ENCODE data around the gene SPATA2.

Gene SPATA2

GRCh38 chr20:49885558-49886332, 29.6 kb downstream of the SPATA2 start:
- H3K27ac ChIP-seq (ENCODE audit: low read depth, low read length): no peak overlapping the region
- H3K4me1 ChIP-seq (ENCODE audit: control insufficient read depth in 5 of 5, insufficient read depth in 5 of 5, low read length in 5 of 5): peaks cover 4 to 30% (median 21%) of the 10 kb centered on the region in 5 donors
- H3K36me3 ChIP-seq (ENCODE audit: control insufficient read depth in 5 of 5, insufficient read depth in 5 of 5, low read length in 5 of 5): peaks cover 3 to 92% (median 61%) of the 10 kb centered on the region in 5 donors
- H3K4me3 ChIP-seq (ENCODE audit: low read depth in 1 of 5, low read length in 5 of 5): no peak overlapping the region
- no peaks in the 10 kb centered on the region for H3K9me3 ChIP-seq (ENCODE audit: control insufficient read depth in 5 of 5, low read length in 5 of 5)
- no peaks in the 10 kb centered on the region for H3K27me3 ChIP-seq (ENCODE audit: control insufficient read depth in 5 of 5, insufficient read depth in 4 of 5, low read length in 5 of 5)
- no peak overlapping the region for H3K9ac ChIP-seq (ENCODE audit: low read length in 5 of 5)

DNA sequence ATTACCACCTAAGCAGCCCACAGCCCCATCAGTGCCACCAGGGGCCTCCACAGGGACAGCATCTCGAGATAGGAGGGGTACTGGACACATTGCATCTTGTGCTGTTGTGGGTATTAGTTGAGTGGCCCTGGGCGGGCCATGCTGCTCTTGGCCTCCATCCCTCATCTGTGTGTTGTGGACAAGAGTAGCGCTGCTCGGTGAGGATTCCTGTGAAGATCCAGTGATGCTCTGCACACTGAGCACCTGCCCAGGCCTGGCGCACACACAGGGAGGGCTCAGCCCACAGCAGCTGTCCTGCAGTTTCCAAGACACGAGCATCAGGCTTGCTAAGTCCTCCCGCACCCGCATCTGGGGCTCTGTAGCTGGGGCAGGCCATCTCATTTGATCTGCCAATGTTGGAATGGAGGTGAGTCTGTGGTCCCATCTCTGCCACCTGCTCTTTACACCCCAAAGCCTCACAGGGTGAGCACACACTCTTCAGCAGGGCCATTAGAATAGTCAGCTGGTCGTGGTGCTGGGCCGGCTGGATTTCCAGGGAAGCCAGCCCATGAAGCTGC, 32.0 kb downstream of the SPATA2 start:
- peaks cover 4 to 20% (median 18%) of the 10 kb centered on the region in 5 donors for H3K4me1 ChIP-seq (ENCODE audit: control insufficient read depth in 5 of 5, insufficient read depth in 5 of 5, low read length in 5 of 5)
- peaks cover 6 to 84% (median 69%) of the 10 kb centered on the region in 5 donors for H3K36me3 ChIP-seq (ENCODE audit: control insufficient read depth in 5 of 5, insufficient read depth in 5 of 5, low read length in 5 of 5)
- H3K27ac ChIP-seq (ENCODE audit: low read depth, low read length): no peak overlapping the region
- H3K9ac ChIP-seq (ENCODE audit: low read length in 5 of 5): no peak overlapping the region
- no peak overlapping the region for H3K4me3 ChIP-seq (ENCODE audit: low read depth in 1 of 5, low read length in 5 of 5)
- no peaks in the 10 kb centered on the region for H3K27me3 ChIP-seq (ENCODE audit: control insufficient read depth in 5 of 5, insufficient read depth in 4 of 5, low read length in 5 of 5)
- H3K9me3 ChIP-seq (ENCODE audit: control insufficient read depth in 5 of 5, low read length in 5 of 5): no peaks in the 10 kb centered on the region

- Histone ChIP-seq H3K27ac (ENCODE audit: low read depth, low read length) (no peak overlapping the region), H3K27me3 (ENCODE audit: control insufficient read depth in 5 of 5, insufficient read depth in 4 of 5, low read length in 5 of 5) (no peaks in the 10 kb centered on the region), H3K9me3 (ENCODE audit: control insufficient read depth in 5 of 5, low read length in 5 of 5) (no peaks in the 10 kb centered on the region), H3K36me3 (ENCODE audit: control insufficient read depth in 5 of 5, insufficient read depth in 5 of 5, low read length in 5 of 5) (peaks cover 6 to 81% (median 64%) of the 10 kb centered on the region in 5 donors), H3K4me3 (ENCODE audit: low read depth in 1 of 5, low read length in 5 of 5) (no peak overlapping the region), H3K9ac (ENCODE audit: low read length in 5 of 5) (no peak overlapping the region), H3K4me1 (ENCODE audit: control insufficient read depth in 5 of 5, insufficient read depth in 5 of 5, low read length in 5 of 5) (peaks cover 4 to 11% (median 9%) of the 10 kb centered on the region in 5 donors)
Measured at GRCh38 chr20:49882171-49882970, 33.0 kb downstream of the SPATA2 start.

DNA sequence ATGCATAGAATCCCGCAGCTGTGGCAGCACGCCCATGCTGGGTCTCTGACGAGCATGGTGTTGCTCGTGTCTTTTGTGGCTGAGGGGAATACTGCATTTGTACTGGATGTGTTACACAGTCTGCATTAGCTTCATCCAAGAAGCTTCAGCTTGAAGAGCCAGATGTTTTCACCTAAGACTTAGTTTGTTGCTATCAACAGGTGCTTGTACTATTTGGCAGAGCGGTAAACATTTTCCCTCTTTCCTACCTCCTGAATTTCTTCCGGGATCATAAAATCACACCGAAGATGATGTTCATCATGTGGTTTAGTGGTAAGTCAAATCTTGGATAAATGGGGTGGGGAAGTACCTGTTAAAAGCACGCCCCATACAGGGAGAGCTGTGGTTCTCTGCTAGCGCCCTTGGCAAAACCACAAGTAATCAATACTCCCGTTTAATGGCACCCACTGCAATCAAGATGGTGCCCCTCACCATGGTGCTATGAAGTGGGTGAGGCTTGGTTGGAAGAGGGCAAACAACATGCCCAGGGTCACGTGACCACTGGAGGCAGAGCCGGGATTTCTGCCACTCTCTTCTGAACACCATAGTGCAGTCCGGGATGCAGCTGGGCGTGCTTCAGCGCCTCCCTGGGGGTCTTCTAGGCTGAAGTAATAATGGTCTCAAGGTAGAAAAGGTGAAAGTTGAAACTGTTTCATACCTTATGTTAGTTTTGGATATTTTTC, 34.4 kb downstream of the SPATA2 start:
- no peak overlapping the region for H3K4me3 ChIP-seq (ENCODE audit: low read depth in 1 of 5, low read length in 5 of 5)
- H3K9me3 ChIP-seq (ENCODE audit: control insufficient read depth in 5 of 5, low read length in 5 of 5): no peaks in the 10 kb centered on the region
- H3K9ac ChIP-seq (ENCODE audit: low read length in 5 of 5): no peak overlapping the region
- H3K27ac ChIP-seq (ENCODE audit: low read depth, low read length): no peak overlapping the region
- peaks cover 9 to 75% (median 58%) of the 10 kb centered on the region in 5 donors for H3K36me3 ChIP-seq (ENCODE audit: control insufficient read depth in 5 of 5, insufficient read depth in 5 of 5, low read length in 5 of 5)
- no peaks in the 10 kb centered on the region for H3K27me3 ChIP-seq (ENCODE audit: control insufficient read depth in 5 of 5, insufficient read depth in 4 of 5, low read length in 5 of 5)
- no peaks in the 10 kb centered on the region for H3K4me1 ChIP-seq (ENCODE audit: control insufficient read depth in 5 of 5, insufficient read depth in 5 of 5, low read length in 5 of 5)

DNA sequence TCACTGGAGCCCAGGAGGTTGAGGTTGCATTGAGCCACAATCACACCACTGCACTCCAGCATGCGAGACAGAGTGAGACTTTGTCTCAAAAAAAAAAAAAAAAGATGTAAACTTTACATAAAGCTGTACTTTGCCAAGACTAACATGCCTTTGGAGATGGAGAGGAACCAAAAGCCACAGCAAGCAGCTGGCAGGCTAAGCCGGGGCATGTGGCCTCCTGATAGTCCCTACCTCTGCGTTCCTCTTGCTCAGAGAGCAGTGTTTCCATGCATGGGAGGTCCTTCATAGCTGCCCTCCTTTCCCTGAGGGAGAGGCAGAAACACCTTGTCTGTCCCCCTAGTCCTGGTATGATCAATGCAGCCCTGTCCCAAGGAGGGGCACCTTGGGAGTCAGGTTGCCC, 35.2 kb downstream of the SPATA2 start:
- Histone ChIP-seq H3K27ac (ENCODE audit: low read depth, low read length) (no peak overlapping the region), H3K4me1 (ENCODE audit: control insufficient read depth in 5 of 5, insufficient read depth in 5 of 5, low read length in 5 of 5) (no peaks in the 10 kb centered on the region), H3K9ac (ENCODE audit: low read length in 5 of 5) (no peak overlapping the region)

GRCh38 chr20:49878977-49879376, 36.4 kb downstream of the SPATA2 start:
- H3K27ac ChIP-seq (ENCODE audit: low read depth, low read length): no peak overlapping the region
- peaks cover 9 to 74% (median 51%) of the 10 kb centered on the region in 5 donors for H3K36me3 ChIP-seq (ENCODE audit: control insufficient read depth in 5 of 5, insufficient read depth in 5 of 5, low read length in 5 of 5)
- H3K4me3 ChIP-seq (ENCODE audit: low read depth in 1 of 5, low read length in 5 of 5): no peak overlapping the region
- H3K9me3 ChIP-seq (ENCODE audit: control insufficient read depth in 5 of 5, low read length in 5 of 5): no peaks in the 10 kb centered on the region
- no peak overlapping the region for H3K9ac ChIP-seq (ENCODE audit: low read length in 5 of 5)
- no peaks in the 10 kb centered on the region for H3K27me3 ChIP-seq (ENCODE audit: control insufficient read depth in 5 of 5, insufficient read depth in 4 of 5, low read length in 5 of 5)
- H3K4me1 ChIP-seq (ENCODE audit: control insufficient read depth in 5 of 5, insufficient read depth in 5 of 5, low read length in 5 of 5): no peaks in the 10 kb centered on the region

More for the DNA sequence above, 35.2 kb downstream of the SPATA2 start:
- H3K4me3 ChIP-seq (ENCODE audit: low read depth in 1 of 5, low read length in 5 of 5): no peak overlapping the region
- peaks cover 9 to 75% (median 56%) of the 10 kb centered on the region in 5 donors for H3K36me3 ChIP-seq (ENCODE audit: control insufficient read depth in 5 of 5, insufficient read depth in 5 of 5, low read length in 5 of 5)
- no peaks in the 10 kb centered on the region for H3K27me3 ChIP-seq (ENCODE audit: control insufficient read depth in 5 of 5, insufficient read depth in 4 of 5, low read length in 5 of 5)
- no peaks in the 10 kb centered on the region for H3K9me3 ChIP-seq (ENCODE audit: control insufficient read depth in 5 of 5, low read length in 5 of 5)

GRCh38 chr20:49877386-49877921, 37.9 kb downstream of the SPATA2 start:
- Histone ChIP-seq H3K27ac (ENCODE audit: low read depth, low read length) (no peak overlapping the region), H3K4me3 (ENCODE audit: low read depth in 1 of 5, low read length in 5 of 5) (no peak overlapping the region), H3K9ac (ENCODE audit: low read length in 5 of 5) (no peak overlapping the region), H3K27me3 (ENCODE audit: control insufficient read depth in 5 of 5, insufficient read depth in 4 of 5, low read length in 5 of 5) (no peaks in the 10 kb centered on the region), H3K9me3 (ENCODE audit: control insufficient read depth in 5 of 5, low read length in 5 of 5) (no peaks in the 10 kb centered on the region), H3K36me3 (ENCODE audit: control insufficient read depth in 5 of 5, insufficient read depth in 5 of 5, low read length in 5 of 5) (peaks cover 9 to 63% (median 38%) of the 10 kb centered on the region in 5 donors), H3K4me1 (ENCODE audit: control insufficient read depth in 5 of 5, insufficient read depth in 5 of 5, low read length in 5 of 5) (no peaks in the 10 kb centered on the region)

GRCh38 chr20:49874696-49875095, 40.6 kb downstream of the SPATA2 start:
- Histone ChIP-seq H3K36me3 (ENCODE audit: control insufficient read depth in 5 of 5, insufficient read depth in 5 of 5, low read length in 5 of 5) (peaks cover 9 to 61% (median 28%) of the 10 kb centered on the region in 5 donors), H3K9me3 (ENCODE audit: control insufficient read depth in 5 of 5, low read length in 5 of 5) (no peaks in the 10 kb centered on the region), H3K4me1 (ENCODE audit: control insufficient read depth in 5 of 5, insufficient read depth in 5 of 5, low read length in 5 of 5) (no peaks in the 10 kb centered on the region), H3K9ac (ENCODE audit: low read length in 5 of 5) (no peak overlapping the region), H3K27me3 (ENCODE audit: control insufficient read depth in 5 of 5, insufficient read depth in 4 of 5, low read length in 5 of 5) (no peaks in the 10 kb centered on the region), H3K4me3 (ENCODE audit: low read depth in 1 of 5, low read length in 5 of 5) (no peak overlapping the region), H3K27ac (ENCODE audit: low read depth, low read length) (no peak overlapping the region)

DNA sequence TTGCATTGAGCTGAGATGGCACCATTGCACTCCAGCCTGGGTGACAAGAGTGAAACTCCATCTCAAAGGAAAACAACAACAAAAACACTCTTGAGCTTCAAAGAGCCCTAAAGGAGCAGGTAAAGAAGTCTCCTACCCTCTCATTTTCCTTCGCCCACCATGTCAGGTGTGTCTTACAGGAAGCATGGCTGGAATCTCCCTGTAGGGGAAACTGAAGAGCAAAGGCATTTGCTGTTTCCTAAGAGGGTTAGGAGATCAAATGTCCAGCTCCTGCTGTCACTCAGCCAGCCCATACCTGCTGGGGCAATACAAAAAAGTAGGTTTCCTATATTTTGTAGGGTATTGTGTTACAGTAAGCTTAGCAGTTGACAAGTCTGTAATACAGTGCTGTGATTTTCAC, 43.3 kb downstream of the SPATA2 start:
- Histone ChIP-seq H3K27me3 (ENCODE audit: control insufficient read depth in 5 of 5, insufficient read depth in 4 of 5, low read length in 5 of 5) (no peaks in the 10 kb centered on the region), H3K27ac (ENCODE audit: low read depth, low read length) (no peak overlapping the region), H3K36me3 (ENCODE audit: control insufficient read depth in 5 of 5, insufficient read depth in 5 of 5, low read length in 5 of 5) (peaks cover 7 to 69% (median 32%) of the 10 kb centered on the region in 5 donors), H3K9me3 (ENCODE audit: control insufficient read depth in 5 of 5, low read length in 5 of 5) (no peaks in the 10 kb centered on the region), H3K4me3 (ENCODE audit: low read depth in 1 of 5, low read length in 5 of 5) (no peak overlapping the region), H3K4me1 (ENCODE audit: control insufficient read depth in 5 of 5, insufficient read depth in 5 of 5, low read length in 5 of 5) (no peaks in the 10 kb centered on the region), H3K9ac (ENCODE audit: low read length in 5 of 5) (no peak overlapping the region)

Measured in subcutaneous abdominal adipose tissue (tissue), 5 donors.